Measurements from ENCODE around the gene KCNJ15. TPM values are rescaled to one million over a fixed set of nuclear protein-coding genes. Genes with fewer than 3 reads are reported as not detected.
A peak's percentile ranks its signal among the peaks of the same experiment; 100 is the strongest.

KCNJ15 gene
- total RNA-seq, 1 donor from 2014 or later = 2.2 TPM

- Mint-ChIP-seq H3K36me3 (ENCODE audit: low read depth, unreplicated experiment) (peaks cover 4% of the 10 kb centered on the region), H3K27ac (ENCODE audit: unreplicated experiment) (no peak overlapping the region), H3K4me1 (ENCODE audit: low read depth, unreplicated experiment) (no peaks in the 10 kb centered on the region), H3K9me3 (ENCODE audit: unreplicated experiment) (peaks cover 48% of the 10 kb centered on the region), H3K4me3 (ENCODE audit: unreplicated experiment) (peak overlapping the region; percentile 4), H3K27me3 (ENCODE audit: low read depth, unreplicated experiment) (no peaks in the 10 kb centered on the region)
- no peaks in the 10 kb centered on the region for H3K27me3 ChIP-seq (ENCODE audit: insufficient read depth, low read length)
- H3K27ac ChIP-seq (ENCODE audit: low read depth, low read length) = no peak overlapping the region
- H3K36me3 ChIP-seq (ENCODE audit: insufficient read depth, low read length) = no peaks in the 10 kb centered on the region
- H3K9me3 ChIP-seq (ENCODE audit: insufficient read depth, low read depth, low read length) = peaks cover 29% of the 10 kb centered on the region
- no peak overlapping the region for H3K4me3 ChIP-seq (ENCODE audit: insufficient read depth, low read depth, low read length)
- no peaks in the 10 kb centered on the region for H3K4me1 ChIP-seq (ENCODE audit: insufficient read depth, low read length)
- no peak for DNase-seq (ENCODE audit: low read depth)
- no peak overlapping the region for H3K4me2 ChIP-seq (ENCODE audit: low read length)
- H3K9ac ChIP-seq (ENCODE audit: low read length) = no peak overlapping the region
- H2AFZ ChIP-seq (ENCODE audit: low read depth, low read length) = no peak overlapping the region
- no peaks in the 10 kb centered on the region for H3K79me2 ChIP-seq (ENCODE audit: insufficient read depth, low read length)
- TF ChIP-seq EZH2 (IDR thresholded peaks at IDR 0.05; ENCODE audit: insufficient read depth, low read length) = no peak
- TF ChIP-seq, protein P1, sequence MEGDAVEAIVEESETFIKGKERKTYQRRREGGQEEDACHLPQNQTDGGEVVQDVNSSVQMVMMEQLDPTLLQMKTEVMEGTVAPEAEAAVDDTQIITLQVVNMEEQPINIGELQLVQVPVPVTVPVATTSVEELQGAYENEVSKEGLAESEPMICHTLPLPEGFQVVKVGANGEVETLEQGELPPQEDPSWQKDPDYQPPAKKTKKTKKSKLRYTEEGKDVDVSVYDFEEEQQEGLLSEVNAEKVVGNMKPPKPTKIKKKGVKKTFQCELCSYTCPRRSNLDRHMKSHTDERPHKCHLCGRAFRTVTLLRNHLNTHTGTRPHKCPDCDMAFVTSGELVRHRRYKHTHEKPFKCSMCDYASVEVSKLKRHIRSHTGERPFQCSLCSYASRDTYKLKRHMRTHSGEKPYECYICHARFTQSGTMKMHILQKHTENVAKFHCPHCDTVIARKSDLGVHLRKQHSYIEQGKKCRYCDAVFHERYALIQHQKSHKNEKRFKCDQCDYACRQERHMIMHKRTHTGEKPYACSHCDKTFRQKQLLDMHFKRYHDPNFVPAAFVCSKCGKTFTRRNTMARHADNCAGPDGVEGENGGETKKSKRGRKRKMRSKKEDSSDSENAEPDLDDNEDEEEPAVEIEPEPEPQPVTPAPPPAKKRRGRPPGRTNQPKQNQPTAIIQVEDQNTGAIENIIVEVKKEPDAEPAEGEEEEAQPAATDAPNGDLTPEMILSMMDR (IDR thresholded peaks at IDR 0.05; ENCODE audit: insufficient read depth, low read depth, low read length) = no peak
- no peaks in the 10 kb centered on the region for H4K20me1 ChIP-seq (ENCODE audit: insufficient read depth, low read length)
- FAIRE-seq = no peak
Measured at GRCh38 chr21:38228115-38228514, 28.7 kb upstream of the KCNJ15 start.

GRCh38 chr21:38228537-38228936 lies 28.3 kb upstream of the KCNJ15 start:
- no peaks in the 10 kb centered on the region for H3K79me2 ChIP-seq (ENCODE audit: insufficient read depth, low read length)
- no peaks in the 10 kb centered on the region for H3K36me3 ChIP-seq (ENCODE audit: insufficient read depth, low read length)
- H3K4me1 Mint-ChIP-seq (ENCODE audit: low read depth, unreplicated experiment) = no peaks in the 10 kb centered on the region
- FAIRE-seq = no peak
- peak overlapping the region; percentile 4 for H3K4me3 Mint-ChIP-seq (ENCODE audit: unreplicated experiment)
- no peak for DNase-seq (ENCODE audit: low read depth)
- H3K27ac Mint-ChIP-seq (ENCODE audit: unreplicated experiment) = no peak overlapping the region
- no peak overlapping the region for H3K27ac ChIP-seq (ENCODE audit: low read depth, low read length)
- peaks cover 27% of the 10 kb centered on the region for H3K9me3 ChIP-seq (ENCODE audit: insufficient read depth, low read depth, low read length)
- no peaks in the 10 kb centered on the region for H3K27me3 Mint-ChIP-seq (ENCODE audit: low read depth, unreplicated experiment)
- H3K9me3 Mint-ChIP-seq (ENCODE audit: unreplicated experiment) = peaks cover 48% of the 10 kb centered on the region
- peaks cover 4% of the 10 kb centered on the region for H3K36me3 Mint-ChIP-seq (ENCODE audit: low read depth, unreplicated experiment)
- no peak overlapping the region for H3K4me2 ChIP-seq (ENCODE audit: low read length)
- no peak for TF ChIP-seq EZH2 (IDR thresholded peaks at IDR 0.05; ENCODE audit: insufficient read depth, low read length)
- TF ChIP-seq, protein P1 (IDR thresholded peaks at IDR 0.05; ENCODE audit: insufficient read depth, low read depth, low read length) = no peak
- no peak overlapping the region for H3K9ac ChIP-seq (ENCODE audit: low read length)
- no peak overlapping the region for H3K4me3 ChIP-seq (ENCODE audit: insufficient read depth, low read depth, low read length)
- H2AFZ ChIP-seq (ENCODE audit: low read depth, low read length) = no peak overlapping the region
- no peaks in the 10 kb centered on the region for H3K4me1 ChIP-seq (ENCODE audit: insufficient read depth, low read length)
- no peaks in the 10 kb centered on the region for H4K20me1 ChIP-seq (ENCODE audit: insufficient read depth, low read length)
- H3K27me3 ChIP-seq (ENCODE audit: insufficient read depth, low read length) = no peaks in the 10 kb centered on the region

GRCh38 chr21:38229260-38229877 lies 27.4 kb upstream of the KCNJ15 start:
- Mint-ChIP-seq H3K4me1 (ENCODE audit: low read depth, unreplicated experiment) (no peaks in the 10 kb centered on the region), H3K27ac (ENCODE audit: unreplicated experiment) (no peak overlapping the region), H3K9me3 (ENCODE audit: unreplicated experiment) (peaks cover 42% of the 10 kb centered on the region), H3K4me3 (ENCODE audit: unreplicated experiment) (no peak overlapping the region), H3K36me3 (ENCODE audit: low read depth, unreplicated experiment) (peaks cover 2% of the 10 kb centered on the region), H3K27me3 (ENCODE audit: low read depth, unreplicated experiment) (no peaks in the 10 kb centered on the region)
- no peak for DNase-seq (ENCODE audit: low read depth)
- no peak overlapping the region for H3K4me3 ChIP-seq (ENCODE audit: insufficient read depth, low read depth, low read length)
- no peak overlapping the region for H3K4me2 ChIP-seq (ENCODE audit: low read length)
- no peaks in the 10 kb centered on the region for H4K20me1 ChIP-seq (ENCODE audit: insufficient read depth, low read length)
- no peak overlapping the region for H3K9ac ChIP-seq (ENCODE audit: low read length)
- FAIRE-seq = no peak
- H3K4me1 ChIP-seq (ENCODE audit: insufficient read depth, low read length) = no peaks in the 10 kb centered on the region
- H3K36me3 ChIP-seq (ENCODE audit: insufficient read depth, low read length) = no peaks in the 10 kb centered on the region
- no peaks in the 10 kb centered on the region for H3K27me3 ChIP-seq (ENCODE audit: insufficient read depth, low read length)
- H3K9me3 ChIP-seq (ENCODE audit: insufficient read depth, low read depth, low read length) = peaks cover 21% of the 10 kb centered on the region
- no peak overlapping the region for H2AFZ ChIP-seq (ENCODE audit: low read depth, low read length)
- TF ChIP-seq EZH2 (IDR thresholded peaks at IDR 0.05; ENCODE audit: insufficient read depth, low read length) = no peak
- TF ChIP-seq, protein P1 (IDR thresholded peaks at IDR 0.05; ENCODE audit: insufficient read depth, low read depth, low read length) = no peak
- H3K79me2 ChIP-seq (ENCODE audit: insufficient read depth, low read length) = no peaks in the 10 kb centered on the region
- H3K27ac ChIP-seq (ENCODE audit: low read depth, low read length) = no peak overlapping the region

Data from astrocyte (in vitro differentiated cells and primary cell).